GM12872 (cell line): Measurements from ENCODE around the gene NEK4.

ENCODE experiments used
- TF ChIP-seq, protein P1 (sequence below): IDR thresholded peaks from 3 replicates; pipeline ENCODE4 v1.5.1; 2011; ENCODE audit warnings: low read depth, mild to moderate bottlenecking, low read length, moderate library complexity; ENCODE audit not compliant: insufficient read depth

Gene NEK4

DNA sequence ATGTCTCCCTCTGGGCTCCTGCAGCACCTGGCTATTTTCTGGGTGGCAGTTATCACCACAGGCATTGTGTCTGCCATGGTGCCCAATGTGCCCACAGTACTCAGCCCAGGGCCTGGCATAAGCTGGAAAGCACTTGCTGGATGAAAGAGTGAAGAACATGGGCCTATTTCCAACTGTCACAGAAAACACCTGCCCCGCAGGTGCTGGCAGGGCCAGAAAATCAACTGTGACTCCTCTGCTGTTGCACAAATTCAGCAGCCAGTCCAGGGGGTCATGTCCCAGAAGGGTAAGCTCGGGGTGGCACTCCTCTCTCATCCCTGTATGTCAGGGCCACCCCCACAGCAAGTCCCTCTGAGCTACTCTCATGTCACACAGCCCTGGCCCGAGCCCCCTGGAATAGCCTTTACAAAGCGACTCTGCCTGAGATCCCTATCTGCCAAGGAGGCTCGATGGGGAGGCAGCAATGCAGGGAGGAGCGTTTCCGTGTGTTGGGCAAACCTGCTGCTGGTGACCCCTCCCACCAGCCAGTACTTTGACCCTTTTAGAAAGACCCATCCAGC lies 40.8 kb upstream of the NEK4 start:
- TF ChIP-seq, protein P1, sequence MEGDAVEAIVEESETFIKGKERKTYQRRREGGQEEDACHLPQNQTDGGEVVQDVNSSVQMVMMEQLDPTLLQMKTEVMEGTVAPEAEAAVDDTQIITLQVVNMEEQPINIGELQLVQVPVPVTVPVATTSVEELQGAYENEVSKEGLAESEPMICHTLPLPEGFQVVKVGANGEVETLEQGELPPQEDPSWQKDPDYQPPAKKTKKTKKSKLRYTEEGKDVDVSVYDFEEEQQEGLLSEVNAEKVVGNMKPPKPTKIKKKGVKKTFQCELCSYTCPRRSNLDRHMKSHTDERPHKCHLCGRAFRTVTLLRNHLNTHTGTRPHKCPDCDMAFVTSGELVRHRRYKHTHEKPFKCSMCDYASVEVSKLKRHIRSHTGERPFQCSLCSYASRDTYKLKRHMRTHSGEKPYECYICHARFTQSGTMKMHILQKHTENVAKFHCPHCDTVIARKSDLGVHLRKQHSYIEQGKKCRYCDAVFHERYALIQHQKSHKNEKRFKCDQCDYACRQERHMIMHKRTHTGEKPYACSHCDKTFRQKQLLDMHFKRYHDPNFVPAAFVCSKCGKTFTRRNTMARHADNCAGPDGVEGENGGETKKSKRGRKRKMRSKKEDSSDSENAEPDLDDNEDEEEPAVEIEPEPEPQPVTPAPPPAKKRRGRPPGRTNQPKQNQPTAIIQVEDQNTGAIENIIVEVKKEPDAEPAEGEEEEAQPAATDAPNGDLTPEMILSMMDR = no peak

DNA sequence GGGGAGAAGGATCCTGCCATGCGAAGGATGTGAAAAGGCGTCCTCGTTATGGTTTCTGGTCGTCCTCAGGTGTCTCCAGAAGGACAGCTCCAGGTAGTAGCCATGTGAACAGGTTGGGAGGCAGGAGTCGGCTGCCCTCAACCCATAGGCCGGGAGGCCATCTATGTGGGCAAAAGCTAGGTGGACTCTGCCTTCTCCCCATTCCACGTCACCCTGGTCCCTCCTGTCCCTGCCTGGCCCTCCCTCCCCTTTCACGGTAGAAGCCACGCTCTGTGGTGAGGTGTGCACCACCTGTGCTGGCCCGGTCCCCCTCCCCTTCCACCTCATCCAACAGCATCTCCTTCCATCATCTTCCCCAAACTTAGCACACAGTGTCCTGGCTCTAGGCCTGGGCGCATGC lies 40.2 kb upstream of the NEK4 start:
- TF ChIP-seq, protein P1 = no peak

DNA sequence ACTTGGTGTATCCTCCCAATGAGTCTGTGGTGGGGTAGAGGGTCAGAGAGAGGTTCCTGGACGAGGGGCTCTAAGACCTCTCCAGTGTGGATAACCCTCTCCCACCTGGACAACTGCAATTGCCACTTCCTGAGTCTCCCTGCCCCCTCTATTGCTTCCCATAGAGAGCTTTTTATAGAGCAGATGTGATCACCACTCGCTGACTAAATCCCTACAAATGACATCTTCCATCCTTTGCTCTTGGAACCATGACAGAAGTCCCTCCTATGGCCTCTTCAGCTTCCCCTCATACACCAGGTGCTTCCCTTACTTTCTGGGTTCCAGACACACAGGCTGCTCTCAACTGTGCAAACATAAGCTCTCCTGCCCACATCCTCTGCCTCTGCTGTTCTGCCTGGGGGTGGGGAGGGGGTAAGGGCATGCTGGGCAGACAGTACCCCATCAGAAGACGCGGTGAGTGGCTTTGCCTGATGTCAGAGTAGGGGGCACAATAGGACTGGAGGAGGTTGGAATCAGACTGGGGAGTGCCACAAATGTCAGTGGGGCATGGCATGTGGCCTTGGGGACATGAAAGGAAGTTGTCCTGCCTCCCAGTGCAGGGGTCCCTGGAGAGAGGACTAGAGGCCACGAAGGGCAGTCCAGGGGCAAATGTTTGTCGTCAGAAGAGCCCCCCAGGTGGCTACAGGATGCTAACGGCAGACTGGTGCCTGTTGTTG lies 39.1 kb upstream of the NEK4 start:
- TF ChIP-seq, protein P1 = no peak

DNA sequence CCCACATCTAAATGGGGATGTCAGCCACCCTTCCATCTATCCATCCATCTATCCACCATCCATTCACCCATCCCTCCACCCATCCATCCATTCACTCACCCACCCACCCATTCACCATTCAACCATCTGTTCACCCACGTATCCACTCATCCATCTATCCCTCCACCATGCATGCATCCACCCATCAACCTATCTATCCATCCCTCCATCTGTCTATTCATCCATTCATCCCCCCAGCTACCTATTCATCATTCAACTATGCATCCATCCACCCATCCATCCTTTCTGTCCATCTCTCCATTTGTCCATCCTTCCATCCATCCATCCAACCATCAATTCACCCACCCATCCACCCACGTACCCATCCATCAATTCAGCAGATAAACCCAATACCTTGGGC lies 38.4 kb upstream of the NEK4 start:
- TF ChIP-seq, protein P1 = no peak

DNA sequence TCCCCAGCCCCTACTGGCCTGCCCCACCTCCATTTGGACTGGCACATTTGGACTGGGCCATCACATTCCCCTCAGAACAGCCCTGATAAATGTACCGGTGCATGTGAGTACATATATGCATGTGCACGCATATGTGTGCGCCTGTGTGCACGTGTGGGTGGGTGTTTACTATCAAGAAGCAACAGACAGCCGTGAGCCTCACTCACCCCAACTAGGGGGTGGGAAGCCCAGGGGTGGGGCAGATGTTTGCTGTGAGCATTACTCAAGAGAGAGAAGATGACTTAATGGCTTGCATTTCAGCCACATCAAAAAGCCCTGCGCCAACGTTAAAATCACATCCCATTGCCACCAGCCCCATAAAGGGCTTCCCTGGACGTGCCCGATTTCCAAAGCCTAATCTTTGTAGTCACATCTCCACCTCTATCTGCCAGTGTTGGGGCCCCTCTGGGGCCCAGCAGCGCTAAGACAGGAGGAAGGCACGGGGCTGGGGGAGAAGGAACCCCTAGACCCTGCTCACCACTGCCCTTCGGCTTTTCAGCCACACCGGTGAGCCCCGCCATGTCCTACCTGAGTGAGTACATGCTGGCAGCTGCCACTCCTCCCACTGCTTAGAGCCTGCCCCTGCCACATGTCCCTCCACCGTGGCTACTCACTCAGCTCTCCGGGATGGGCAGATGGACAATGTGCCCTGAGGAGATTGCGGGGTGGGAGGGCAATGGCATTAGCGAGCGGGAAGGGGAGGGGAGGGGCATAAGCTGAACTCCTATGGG lies 34.7 kb upstream of the NEK4 start:
- TF ChIP-seq, protein P1 = no peak

DNA sequence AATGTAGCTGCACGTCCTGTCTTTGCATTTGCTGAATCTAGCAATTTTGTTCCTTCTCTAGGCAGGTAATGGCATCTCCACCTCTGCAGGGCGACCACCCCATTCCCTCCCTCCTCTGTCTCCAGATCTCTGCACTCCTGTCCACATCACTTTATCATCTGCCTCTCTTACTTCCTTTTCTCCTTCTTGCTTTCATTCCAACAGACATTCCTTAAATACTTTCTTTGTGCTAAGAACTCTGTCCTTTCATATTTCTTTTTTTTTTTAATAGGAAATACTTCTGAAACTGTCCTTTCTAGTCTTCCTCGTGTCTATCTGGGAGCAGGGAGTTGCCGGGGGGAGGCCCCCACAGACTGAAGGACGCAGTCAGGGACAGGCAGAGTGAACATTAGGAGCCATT lies 31.1 kb upstream of the NEK4 start:
- TF ChIP-seq, protein P1 = no peak

DNA sequence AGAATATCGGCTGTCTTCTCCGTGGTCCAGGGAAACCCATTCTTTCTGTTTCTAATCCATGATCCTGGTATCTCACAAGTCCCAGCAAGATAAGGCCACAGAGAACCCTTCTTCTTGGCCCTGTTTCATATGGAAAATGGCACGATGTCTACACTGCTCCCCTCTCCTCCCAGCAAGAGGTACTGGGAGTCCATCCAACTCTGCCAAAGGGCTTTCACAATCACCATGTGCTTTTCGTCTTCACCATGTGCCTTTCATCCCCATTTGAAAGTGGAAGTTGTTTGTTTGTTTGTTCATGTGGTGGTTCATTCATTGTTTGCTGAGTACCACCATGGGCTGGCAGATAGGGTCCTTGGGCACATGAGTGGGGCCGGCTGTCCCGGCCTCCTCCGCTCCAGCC lies 29.3 kb upstream of the NEK4 start:
- TF ChIP-seq, protein P1 = no peak
